GM18858 (cell line): ENCODE data around the gene AMOTL1.
A peak's percentile ranks its signal among the peaks of the same experiment; 100 is the strongest.
"Not testable (repeated sequence)": the region's sequence is repeated elsewhere in the genome, so short reads cannot be mapped to it uniquely, and the experiment has no call there.

Experiments used
- ATAC-seq: cut with Tn5 transposase; IDR thresholded peaks from one replicate; pipeline ENCODE4 v1.9.1; 2021; ENCODE audit not compliant: unreplicated experiment

AMOTL1 gene

GRCh38 chr11:94913718-94914394, 145.7 kb downstream of the AMOTL1 start:
- ATAC-seq = not testable (repeated sequence)

GRCh38 chr11:94920311-94920710, 152.2 kb downstream of the AMOTL1 start:
- no peak for ATAC-seq

- ATAC-seq = no peak
Measured at GRCh38 chr11:94922321-94923003, 154.3 kb downstream of the AMOTL1 start.

GRCh38 chr11:94923004-94923334, 154.8 kb downstream of the AMOTL1 start:
- ATAC-seq = no peak

- ATAC-seq = no peak
Measured at GRCh38 chr11:94924171-94924572, 156.0 kb downstream of the AMOTL1 start.

GRCh38 chr11:94924612-94925011, 156.5 kb downstream of the AMOTL1 start:
- ATAC-seq = no peak

GRCh38 chr11:94925422-94926270, 157.5 kb downstream of the AMOTL1 start:
- ATAC-seq = peak; percentile 48

GRCh38 chr11:94926271-94926625, 158.1 kb downstream of the AMOTL1 start:
- ATAC-seq = no peak
